GM21619 (cell line): ENCODE data around the gene ZGLP1.

Experiments
- ATAC-seq: cut with Tn5 transposase; IDR thresholded peaks from one replicate; pipeline ENCODE4 v1.9.1; 2021; ENCODE audit not compliant: unreplicated experiment

The ZGLP1 gene

GRCh38 chr19:10279737-10280442, 29.7 kb downstream of the ZGLP1 start:
- ATAC-seq = no peak

GRCh38 chr19:10278935-10279334, 30.7 kb downstream of the ZGLP1 start:
- no peak for ATAC-seq

- ATAC-seq = no peak
Measured at GRCh38 chr19:10277795-10278589, 31.6 kb downstream of the ZGLP1 start.

GRCh38 chr19:10274589-10274988, 35.0 kb downstream of the ZGLP1 start:
- ATAC-seq = no peak

GRCh38 chr19:10271543-10272086, 38.0 kb downstream of the ZGLP1 start:
- peak; percentile 18 for ATAC-seq

- ATAC-seq = peak; percentile 54
Measured at GRCh38 chr19:10270616-10271394, 38.8 kb downstream of the ZGLP1 start, which contains the start of gene ICAM1. Gene ICAM1, plus strand, starts transcription at chr19:10271120. Its CDS starts 40 bp downstream, at chr19:10271160.

GRCh38 chr19:10270180-10270615, 39.4 kb downstream of the ZGLP1 start:
- ATAC-seq = peak; percentile 32

- ATAC-seq = no peak
Measured at GRCh38 chr19:10269333-10270179, 40.1 kb downstream of the ZGLP1 start.

GRCh38 chr19:10268071-10268470, 41.5 kb downstream of the ZGLP1 start:
- ATAC-seq = no peak

GRCh38 chr19:10266706-10267105, 42.9 kb downstream of the ZGLP1 start:
- ATAC-seq = no peak

GRCh38 chr19:10262771-10263170, 46.8 kb downstream of the ZGLP1 start:
- no peak for ATAC-seq

- ATAC-seq = no peak
Measured at GRCh38 chr19:10260141-10260584, 49.5 kb downstream of the ZGLP1 start.

- ATAC-seq = no peak
Measured at GRCh38 chr19:10259162-10259905, 50.3 kb downstream of the ZGLP1 start.

GRCh38 chr19:10258080-10258710, 51.4 kb downstream of the ZGLP1 start:
- ATAC-seq = no peak

GRCh38 chr19:10256970-10257615, 52.5 kb downstream of the ZGLP1 start:
- ATAC-seq = no peak

GRCh38 chr19:10256551-10256950, 53.1 kb downstream of the ZGLP1 start:
- ATAC-seq = no peak

GRCh38 chr19:10255358-10255757, 54.3 kb downstream of the ZGLP1 start:
- ATAC-seq = no peak
